Measurements from ENCODE around the gene FNDC7. TPM values are rescaled to one million over a fixed set of nuclear protein-coding genes. Genes with fewer than 3 reads are reported as not detected.
"Not testable (repeated sequence)": the region's sequence is repeated elsewhere in the genome, so short reads cannot be mapped to it uniquely, and the experiment has no call there.

Gene FNDC7
- total RNA-seq, 1 donor from 2014 or later: not detected

DNA sequence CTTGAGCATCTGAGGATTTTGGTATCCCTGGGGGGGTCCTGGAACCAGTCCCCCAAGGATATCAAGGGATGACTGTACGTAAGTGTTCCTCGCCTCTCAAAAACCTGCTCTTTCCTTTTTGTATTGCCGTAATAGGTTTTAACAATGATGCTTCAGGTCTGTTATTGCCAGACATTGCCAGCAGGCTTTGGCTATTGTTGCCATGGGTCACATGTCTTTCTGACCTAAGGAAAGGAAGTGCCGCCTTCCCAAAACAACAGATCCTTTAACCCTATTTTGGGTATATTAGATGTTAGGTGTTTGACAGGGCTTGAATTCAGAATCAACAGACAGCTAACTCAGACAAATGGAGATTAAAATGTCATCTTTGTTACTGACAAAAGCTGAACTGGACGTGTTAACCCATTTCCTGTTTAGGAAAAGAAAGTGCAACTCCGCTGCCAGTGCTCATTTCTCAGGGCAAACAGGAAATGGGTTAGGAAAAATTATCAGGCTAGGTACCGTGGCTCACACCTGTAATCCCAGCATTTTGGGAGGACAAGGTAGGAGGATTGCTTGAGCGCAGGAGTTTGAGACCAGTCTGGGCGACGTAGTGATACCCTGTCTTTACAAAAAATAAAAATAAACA, 33.0 kb upstream of the FNDC7 start:
- no peaks in the 10 kb centered on the region for H3K9me3 Mint-ChIP-seq (ENCODE audit: unreplicated experiment)
- no peaks in the 10 kb centered on the region for H3K4me1 Mint-ChIP-seq (ENCODE audit: unreplicated experiment)
- H3K4me3 Mint-ChIP-seq (ENCODE audit: unreplicated experiment): no peak overlapping the region
- DNase-seq (ENCODE audit: extremely low spot score, unreplicated experiment): no peak
- H3K27me3 Mint-ChIP-seq (ENCODE audit: unreplicated experiment): peaks cover 23% of the 10 kb centered on the region
- no peak overlapping the region for H3K27ac Mint-ChIP-seq (ENCODE audit: unreplicated experiment)
- no peaks in the 10 kb centered on the region for H3K36me3 Mint-ChIP-seq (ENCODE audit: unreplicated experiment)
- TF ChIP-seq, protein P1, sequence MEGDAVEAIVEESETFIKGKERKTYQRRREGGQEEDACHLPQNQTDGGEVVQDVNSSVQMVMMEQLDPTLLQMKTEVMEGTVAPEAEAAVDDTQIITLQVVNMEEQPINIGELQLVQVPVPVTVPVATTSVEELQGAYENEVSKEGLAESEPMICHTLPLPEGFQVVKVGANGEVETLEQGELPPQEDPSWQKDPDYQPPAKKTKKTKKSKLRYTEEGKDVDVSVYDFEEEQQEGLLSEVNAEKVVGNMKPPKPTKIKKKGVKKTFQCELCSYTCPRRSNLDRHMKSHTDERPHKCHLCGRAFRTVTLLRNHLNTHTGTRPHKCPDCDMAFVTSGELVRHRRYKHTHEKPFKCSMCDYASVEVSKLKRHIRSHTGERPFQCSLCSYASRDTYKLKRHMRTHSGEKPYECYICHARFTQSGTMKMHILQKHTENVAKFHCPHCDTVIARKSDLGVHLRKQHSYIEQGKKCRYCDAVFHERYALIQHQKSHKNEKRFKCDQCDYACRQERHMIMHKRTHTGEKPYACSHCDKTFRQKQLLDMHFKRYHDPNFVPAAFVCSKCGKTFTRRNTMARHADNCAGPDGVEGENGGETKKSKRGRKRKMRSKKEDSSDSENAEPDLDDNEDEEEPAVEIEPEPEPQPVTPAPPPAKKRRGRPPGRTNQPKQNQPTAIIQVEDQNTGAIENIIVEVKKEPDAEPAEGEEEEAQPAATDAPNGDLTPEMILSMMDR (IDR thresholded peaks at IDR 0.05): no peak

DNA sequence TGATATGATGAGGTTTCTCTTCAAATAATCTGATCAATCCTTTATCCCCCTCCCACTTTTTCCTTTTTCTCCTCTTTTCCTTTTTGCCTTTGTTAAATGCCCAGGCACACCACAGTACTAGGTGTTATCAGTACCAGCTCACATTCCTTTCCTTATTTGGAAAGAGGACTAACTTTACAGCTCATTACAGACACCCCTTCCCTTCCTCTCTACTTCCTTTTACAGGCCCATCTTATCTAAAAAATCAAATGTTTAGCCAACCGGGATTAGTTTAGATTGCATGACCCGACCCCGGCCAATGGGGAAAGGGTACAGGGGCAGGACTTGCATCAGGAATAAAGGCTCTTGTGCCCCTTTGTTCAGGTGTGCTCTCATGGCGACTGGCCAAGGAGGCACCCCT, 31.0 kb upstream of the FNDC7 start:
- not testable (repeated sequence) for H3K36me3 Mint-ChIP-seq (ENCODE audit: unreplicated experiment); H3K4me3 Mint-ChIP-seq (ENCODE audit: unreplicated experiment); DNase-seq (ENCODE audit: extremely low spot score, unreplicated experiment); H3K27ac Mint-ChIP-seq (ENCODE audit: unreplicated experiment); H3K9me3 Mint-ChIP-seq (ENCODE audit: unreplicated experiment); H3K4me1 Mint-ChIP-seq (ENCODE audit: unreplicated experiment)
- H3K27me3 Mint-ChIP-seq (ENCODE audit: unreplicated experiment): peaks cover 25% of the 10 kb centered on the region

DNA sequence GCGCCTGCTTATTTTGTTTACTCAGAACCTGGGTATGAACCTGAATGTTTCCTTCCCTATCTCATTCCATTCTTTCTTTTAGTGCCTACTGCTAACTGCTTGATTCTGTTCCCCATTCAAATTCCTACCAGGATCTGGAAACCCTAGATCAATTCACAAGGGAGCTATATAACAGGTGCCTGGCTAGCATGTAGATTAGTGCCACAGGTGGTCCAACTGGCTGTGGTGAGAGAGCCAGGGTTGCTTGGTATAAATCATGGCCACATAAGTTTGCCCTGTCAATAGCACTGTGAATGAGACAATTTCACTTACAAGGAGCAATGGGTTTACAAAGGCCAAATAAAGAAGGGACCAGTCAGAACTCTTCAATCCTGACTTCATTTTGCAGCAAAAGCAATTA, 27.2 kb upstream of the FNDC7 start:
- Mint-ChIP-seq H3K36me3 (ENCODE audit: unreplicated experiment) (no peaks in the 10 kb centered on the region), H3K4me1 (ENCODE audit: unreplicated experiment) (peaks cover 7% of the 10 kb centered on the region), H3K27me3 (ENCODE audit: unreplicated experiment) (peaks cover 31% of the 10 kb centered on the region), H3K4me3 (ENCODE audit: unreplicated experiment) (no peak overlapping the region), H3K27ac (ENCODE audit: unreplicated experiment) (no peak overlapping the region), H3K9me3 (ENCODE audit: unreplicated experiment) (no peaks in the 10 kb centered on the region)
- no peak for DNase-seq (ENCODE audit: extremely low spot score, unreplicated experiment)
- TF ChIP-seq, protein P1 (IDR thresholded peaks at IDR 0.05): no peak

DNA sequence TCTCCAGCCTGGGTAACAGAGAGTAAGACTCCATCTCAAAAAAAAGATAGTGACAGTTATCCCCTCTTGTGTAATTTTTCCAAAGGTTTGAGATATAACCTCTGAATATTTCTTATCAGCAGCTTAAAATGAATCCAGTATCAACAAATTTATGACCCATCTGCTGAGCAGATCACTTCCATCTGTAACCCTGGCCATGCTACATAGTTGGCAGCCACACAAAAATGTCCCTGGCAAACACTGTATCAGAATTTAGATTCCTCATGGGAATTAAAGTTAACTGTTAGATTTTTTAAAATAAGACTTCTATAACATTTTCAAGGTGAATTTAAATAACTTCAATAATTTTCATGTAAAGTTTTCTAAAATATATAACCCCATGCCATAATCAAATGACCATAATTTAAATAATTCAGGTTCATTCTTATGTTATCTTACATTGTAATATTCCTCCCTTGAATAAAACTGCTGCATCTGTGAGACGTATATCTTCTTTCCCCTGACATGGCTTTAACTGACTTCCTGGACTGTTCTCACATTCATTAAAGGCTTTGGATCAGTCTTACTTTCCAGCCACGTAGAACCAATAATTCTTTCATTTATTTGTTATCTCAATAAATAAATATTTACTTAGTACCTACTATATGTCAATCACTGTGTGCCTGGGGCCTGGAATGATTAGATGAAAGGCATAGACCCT, 25.9 kb upstream of the FNDC7 start:
- DNase-seq (ENCODE audit: extremely low spot score, unreplicated experiment): no peak
- no peaks in the 10 kb centered on the region for H3K36me3 Mint-ChIP-seq (ENCODE audit: unreplicated experiment)
- H3K4me1 Mint-ChIP-seq (ENCODE audit: unreplicated experiment): peaks cover 17% of the 10 kb centered on the region
- TF ChIP-seq, protein P1 (IDR thresholded peaks at IDR 0.05): no peak
- H3K27ac Mint-ChIP-seq (ENCODE audit: unreplicated experiment): no peak overlapping the region
- H3K4me3 Mint-ChIP-seq (ENCODE audit: unreplicated experiment): no peak overlapping the region
- no peaks in the 10 kb centered on the region for H3K9me3 Mint-ChIP-seq (ENCODE audit: unreplicated experiment)
- peaks cover 31% of the 10 kb centered on the region for H3K27me3 Mint-ChIP-seq (ENCODE audit: unreplicated experiment)

DNA sequence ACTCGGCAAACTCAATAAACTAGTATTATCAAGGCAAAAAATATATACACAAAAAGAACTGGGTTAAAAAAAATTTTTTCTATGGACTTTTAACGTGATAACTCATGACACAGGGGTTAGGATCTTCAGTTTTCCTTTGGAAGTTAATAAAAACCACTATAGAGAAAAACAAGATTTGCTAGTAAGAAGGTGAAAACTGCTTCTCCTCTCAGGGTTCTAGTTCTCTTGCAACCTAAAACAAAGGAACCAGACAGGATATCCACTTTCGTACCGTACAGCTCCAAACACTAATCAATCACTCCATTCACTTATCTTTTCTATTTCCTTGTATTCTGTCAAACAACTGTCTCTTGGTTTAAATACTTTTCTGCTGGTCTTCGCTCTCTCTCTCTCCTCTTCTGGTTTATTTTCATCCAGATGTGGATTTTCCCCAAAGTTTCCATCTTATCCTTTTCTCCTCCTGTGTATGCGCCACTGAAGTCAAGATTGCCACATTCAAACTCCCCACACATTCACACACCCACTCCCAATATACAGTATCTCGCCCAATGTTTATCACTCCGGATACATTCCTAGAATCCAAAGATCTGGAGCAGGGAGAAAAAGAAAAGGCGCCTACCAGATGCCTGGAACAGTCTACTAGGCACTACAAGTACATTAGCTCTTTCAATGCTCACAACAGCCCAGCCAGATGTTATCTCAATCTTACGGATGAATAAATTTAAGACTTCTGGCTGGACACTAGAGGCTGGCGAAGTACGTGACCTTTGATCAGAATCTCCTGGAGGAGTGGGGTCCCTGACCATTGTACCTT, 21.4 kb upstream of the FNDC7 start:
- TF ChIP-seq, protein P1 (IDR thresholded peaks at IDR 0.05): no peak
- Mint-ChIP-seq H3K9me3 (ENCODE audit: unreplicated experiment) (no peaks in the 10 kb centered on the region), H3K4me1 (ENCODE audit: unreplicated experiment) (peaks cover 41% of the 10 kb centered on the region), H3K36me3 (ENCODE audit: unreplicated experiment) (peaks cover 7% of the 10 kb centered on the region), H3K27me3 (ENCODE audit: unreplicated experiment) (peaks cover 20% of the 10 kb centered on the region), H3K4me3 (ENCODE audit: unreplicated experiment) (peak overlapping the region; percentile 92), H3K27ac (ENCODE audit: unreplicated experiment) (peak overlapping the region; percentile 98)
- DNase-seq (ENCODE audit: extremely low spot score, unreplicated experiment): no peak

All from osteocyte (in vitro differentiated cells).